ENCODE data around the gene RIPOR3.
"Not testable (repeated sequence)": the region's sequence is repeated elsewhere in the genome, so short reads cannot be mapped to it uniquely, and the experiment has no call there.

RIPOR3 gene

GRCh38 chr20:50723672-50724071 is 32.3 kb upstream of the RIPOR3 start:
- DNase-seq, result no peak

GRCh38 chr20:50722424-50723155 is 31.2 kb upstream of the RIPOR3 start:
- DNase-seq, result no peak

- DNase-seq, result peak; percentile 8
Observed at GRCh38 chr20:50721881-50722281, 30.5 kb upstream of the RIPOR3 start.

GRCh38 chr20:50720582-50720981 is 29.2 kb upstream of the RIPOR3 start:
- no peak for DNase-seq

GRCh38 chr20:50720026-50720425 is 28.7 kb upstream of the RIPOR3 start:
- DNase-seq, result no peak

GRCh38 chr20:50719328-50719727 is 28.0 kb upstream of the RIPOR3 start:
- no peak for DNase-seq

- DNase-seq, result no peak
Observed at GRCh38 chr20:50717974-50718761, 26.8 kb upstream of the RIPOR3 start.

GRCh38 chr20:50717312-50717711 is 26.0 kb upstream of the RIPOR3 start:
- no peak for DNase-seq

GRCh38 chr20:50716518-50716917 is 25.2 kb upstream of the RIPOR3 start:
- no peak for DNase-seq

GRCh38 chr20:50715694-50716093 is 24.4 kb upstream of the RIPOR3 start:
- DNase-seq, result no peak

GRCh38 chr20:50714426-50714825 is 23.1 kb upstream of the RIPOR3 start:
- DNase-seq, result not testable (repeated sequence)

- peak; percentile 10 for DNase-seq
Observed at GRCh38 chr20:50713657-50714101, 22.3 kb upstream of the RIPOR3 start.

- no peak for DNase-seq
Observed at GRCh38 chr20:50712771-50713656, 21.7 kb upstream of the RIPOR3 start.

- DNase-seq, result no peak
Observed at GRCh38 chr20:50711113-50711825, 19.9 kb upstream of the RIPOR3 start.

GRCh38 chr20:50710492-50711063 is 19.2 kb upstream of the RIPOR3 start:
- DNase-seq, result peak; percentile 67

- DNase-seq, result no peak
Observed at GRCh38 chr20:50709636-50709973, 18.3 kb upstream of the RIPOR3 start.

- no peak for DNase-seq
Observed at GRCh38 chr20:50708845-50709635, 17.7 kb upstream of the RIPOR3 start.

- DNase-seq, result no peak
Observed at GRCh38 chr20:50704971-50705370, 13.6 kb upstream of the RIPOR3 start.

GRCh38 chr20:50704514-50704913 is 13.2 kb upstream of the RIPOR3 start:
- DNase-seq, result no peak

GRCh38 chr20:50703651-50704438 is 12.5 kb upstream of the RIPOR3 start:
- not testable (repeated sequence) for DNase-seq
